Measurements from ENCODE around the gene NOXO1. TPM values are rescaled to one million over a fixed set of nuclear protein-coding genes. Genes with fewer than 3 reads are reported as not detected.

Gene NOXO1
- total RNA-seq, 1 donor from 2014 or later, result 0.37 TPM

DNA sequence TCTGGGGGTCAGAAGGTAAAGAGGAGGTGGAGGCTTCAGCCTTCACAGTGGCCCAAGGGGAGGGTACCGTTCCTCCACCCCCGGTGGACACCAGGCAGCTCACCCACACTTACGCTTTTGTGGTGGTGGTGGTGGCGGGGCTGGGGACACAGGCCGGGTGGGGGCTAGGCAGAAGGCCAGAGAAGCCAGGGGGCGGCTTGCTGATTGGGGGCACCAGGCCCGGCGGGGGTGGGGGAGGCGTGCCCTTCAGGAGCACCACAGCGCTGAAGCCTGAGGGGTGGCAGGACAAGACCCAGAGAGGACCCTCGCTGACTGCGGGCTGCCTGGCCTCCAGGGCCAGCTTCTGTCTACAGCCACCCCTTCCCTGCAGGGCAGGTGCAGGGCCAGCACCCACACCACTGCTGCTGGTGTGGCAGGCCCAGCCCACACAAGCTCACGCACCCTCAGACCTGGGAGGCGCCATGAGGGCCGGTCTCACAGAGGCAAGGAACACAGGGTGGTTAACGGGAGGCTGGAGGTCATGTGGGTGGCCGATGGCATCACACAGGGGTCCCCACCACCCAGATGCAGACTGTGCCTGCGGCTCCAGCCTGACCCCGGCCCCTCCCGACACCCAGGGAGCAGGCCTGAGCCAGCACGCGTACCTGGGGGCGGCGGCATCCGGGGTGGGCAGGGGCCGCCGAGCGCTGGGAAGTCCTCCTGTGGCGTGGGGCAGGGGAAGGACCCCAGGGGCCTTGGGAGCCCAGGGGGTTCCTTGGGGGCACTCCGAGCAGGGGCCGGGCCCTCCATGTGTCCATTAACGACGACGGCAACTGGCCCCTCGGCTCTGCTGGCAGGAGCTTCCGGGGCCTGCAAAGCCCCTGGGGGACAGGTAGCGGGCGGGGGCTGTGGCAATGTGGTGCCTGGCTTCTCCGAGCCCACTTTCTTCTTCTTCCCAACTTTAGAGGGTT lies 17.9 kb upstream of the NOXO1 start:
- intact Hi-C loops (cut with micrococcal nuclease), result loop anchor here (10.0 kb wide), 1 partner anchor 536 kb away; the partner anchor contains the start of genes CEMP1 and PDPK1

DNA sequence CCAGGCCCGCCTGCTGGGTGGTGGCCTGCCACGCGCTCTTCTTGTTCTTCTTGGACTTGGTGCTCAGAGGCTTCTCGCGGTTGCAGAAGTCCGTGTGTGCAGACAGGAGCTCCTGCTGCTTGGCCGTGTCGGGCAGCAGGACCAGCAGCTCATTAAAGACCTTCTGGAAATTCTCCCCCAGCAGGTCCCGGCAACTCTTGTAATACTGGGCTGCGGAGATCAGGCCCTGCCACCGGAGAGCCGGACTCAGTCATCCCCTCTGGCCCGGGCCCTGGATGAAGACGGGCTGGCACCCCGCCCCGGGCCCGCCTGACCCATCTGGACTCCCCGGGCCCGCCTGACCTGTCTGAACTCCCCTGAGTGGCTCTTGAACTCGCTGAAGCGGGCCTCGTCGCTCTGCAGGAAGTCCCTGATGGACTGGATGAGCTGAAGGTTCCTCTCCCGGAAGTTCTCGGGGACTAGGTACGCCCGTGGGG lies 17.1 kb upstream of the NOXO1 start:
- intact Hi-C loops (cut with micrococcal nuclease), result loop anchor here (10.0 kb wide), 1 partner anchor 536 kb away; the partner anchor contains the start of genes CEMP1 and PDPK1

DNA sequence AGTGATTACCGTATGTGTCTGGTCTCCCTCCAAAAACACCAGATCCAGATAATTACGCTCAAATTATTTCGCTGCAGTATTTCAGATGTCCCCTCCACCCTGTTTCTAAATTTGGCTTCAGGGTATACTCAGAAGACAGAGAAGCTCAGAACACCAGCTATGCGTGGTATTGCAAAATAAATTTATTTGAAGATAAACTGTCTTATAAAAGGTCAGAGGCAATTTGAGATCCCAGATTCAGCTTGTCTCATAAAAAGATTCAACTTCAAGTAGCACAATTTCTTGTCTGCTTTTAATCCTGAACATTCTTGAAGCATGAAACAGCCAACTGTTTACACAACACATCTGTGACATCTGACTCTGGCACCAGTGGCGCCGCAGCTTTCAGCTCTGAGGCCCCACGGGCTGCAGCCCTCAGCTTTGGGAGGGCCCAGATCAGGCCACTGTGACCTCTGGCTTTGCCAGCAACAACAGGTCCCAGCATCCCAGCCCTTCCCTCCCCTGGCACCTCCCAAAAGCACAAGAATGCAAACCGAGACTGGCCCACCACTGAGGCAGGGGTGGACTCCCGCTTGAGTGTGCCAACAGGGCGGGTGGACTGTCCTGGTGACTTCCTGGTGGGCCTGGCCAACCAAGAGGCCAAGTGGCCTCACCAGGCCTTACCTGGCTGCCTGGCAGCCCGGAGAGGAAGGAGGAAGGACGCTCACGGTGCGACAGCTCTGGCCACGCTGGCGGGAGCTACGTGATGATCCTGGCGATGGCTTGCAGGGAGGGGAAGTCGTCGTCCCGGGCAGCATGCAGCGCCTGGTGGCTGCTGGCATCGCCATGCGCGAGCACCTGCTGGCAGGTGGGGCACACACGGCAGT lies 16.5 kb upstream of the NOXO1 start:
- intact Hi-C loops (cut with micrococcal nuclease), result loop anchor here (10.0 kb wide), 1 partner anchor 537 kb away; the partner anchor contains the start of genes CEMP1 and PDPK1

DNA sequence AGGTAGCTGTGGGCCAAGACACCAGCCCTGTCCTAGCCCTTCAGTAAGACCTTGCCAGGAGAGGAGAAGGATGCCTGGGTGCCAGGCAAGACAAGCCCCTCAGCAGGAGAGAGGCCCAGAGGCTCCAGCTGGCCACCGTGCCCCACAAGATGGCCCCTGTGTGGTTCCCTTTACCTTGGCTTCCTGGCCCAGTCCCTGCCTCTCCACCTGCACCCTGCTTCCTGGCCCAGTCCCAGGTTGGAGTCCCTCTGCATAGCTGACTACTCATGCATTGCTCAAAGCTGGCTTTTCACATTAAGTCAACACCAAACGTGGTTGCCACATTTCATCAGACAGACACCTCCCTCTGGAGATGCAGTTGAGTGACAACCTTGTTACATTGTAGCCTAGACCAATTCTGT lies 12.5 kb upstream of the NOXO1 start:
- intact Hi-C loops (cut with micrococcal nuclease), result loop anchor here (5.0 to 10.0 kb wide), 2 partner anchors 229 to 541 kb away; partner anchors contain the start of genes CEMP1, E4F1 and PDPK1

DNA sequence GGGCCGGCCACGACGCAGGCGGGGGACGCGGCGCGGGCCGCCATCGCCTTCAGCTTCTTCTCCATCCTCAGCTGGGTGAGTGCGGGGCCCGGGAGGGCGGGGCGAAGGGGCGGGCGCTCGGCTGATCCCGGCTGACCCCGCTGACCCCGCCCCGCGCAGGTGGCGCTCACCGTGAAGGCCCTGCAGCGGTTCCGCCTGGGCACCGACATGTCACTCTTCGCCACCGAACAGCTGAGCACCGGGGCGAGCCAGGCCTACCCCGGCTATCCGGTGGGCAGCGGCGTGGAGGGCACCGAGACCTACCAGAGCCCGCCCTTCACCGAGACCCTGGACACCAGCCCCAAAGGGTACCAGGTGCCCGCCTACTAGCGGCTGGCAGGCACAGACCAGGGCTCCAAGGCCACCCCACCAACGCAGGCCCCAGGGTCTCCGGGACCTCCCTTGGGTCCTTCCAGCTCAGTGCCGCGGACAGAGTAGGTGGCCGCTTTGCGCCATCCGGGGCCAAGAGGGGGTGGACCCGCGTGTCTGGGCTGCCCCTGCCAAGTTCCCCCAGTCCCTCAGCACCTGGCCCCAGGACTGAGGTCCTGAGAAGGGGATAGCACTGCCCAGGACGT lies 11.5 kb upstream of the NOXO1 start:
- intact Hi-C loops (cut with micrococcal nuclease), result loop anchor here (1.0 to 10.0 kb wide), 7 partner anchors 9 to 542 kb away; partner anchors contain the start of genes CEMP1, E4F1, GFER and MLST8

DNA sequence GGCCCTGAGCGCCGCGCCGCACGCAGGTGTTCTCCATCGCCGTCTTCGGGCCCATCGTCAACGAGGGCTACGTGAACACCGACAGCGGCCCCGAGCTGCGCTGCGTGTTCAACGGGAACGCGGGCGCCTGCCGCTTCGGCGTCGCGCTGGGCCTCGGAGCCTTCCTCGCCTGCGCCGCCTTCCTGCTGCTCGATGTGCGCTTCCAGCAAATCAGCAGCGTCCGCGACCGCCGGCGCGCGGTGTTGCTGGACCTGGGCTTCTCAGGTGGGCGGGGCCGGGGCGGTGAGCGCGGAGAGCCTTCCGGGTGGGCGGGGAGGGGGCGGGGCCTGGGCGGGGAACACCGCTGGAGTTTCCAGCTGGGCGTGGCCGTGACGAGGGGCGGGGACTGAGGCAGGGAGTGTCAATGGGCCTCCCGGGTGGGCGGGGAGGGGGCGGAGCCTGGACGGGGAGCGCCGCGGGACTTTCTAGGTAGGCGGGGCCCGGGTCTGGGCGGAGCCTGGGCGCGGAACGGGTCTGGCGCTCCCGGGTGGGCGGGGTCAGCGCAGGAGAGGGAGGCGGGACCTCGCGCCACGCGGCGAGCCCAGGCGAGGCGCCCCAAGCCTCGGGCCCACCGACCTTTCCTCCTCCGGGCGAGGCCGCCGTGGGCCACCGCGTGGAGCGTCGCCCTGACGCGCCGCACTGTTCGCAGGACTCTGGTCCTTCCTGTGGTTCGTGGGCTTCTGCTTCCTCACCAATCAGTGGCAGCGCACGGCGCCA lies 10.9 kb upstream of the NOXO1 start:
- intact Hi-C loops (cut with micrococcal nuclease), result loop anchor here (1.0 to 10.0 kb wide), 8 partner anchors 8 to 543 kb away; partner anchors contain the start of genes CEMP1, E4F1, GFER and MLST8

DNA sequence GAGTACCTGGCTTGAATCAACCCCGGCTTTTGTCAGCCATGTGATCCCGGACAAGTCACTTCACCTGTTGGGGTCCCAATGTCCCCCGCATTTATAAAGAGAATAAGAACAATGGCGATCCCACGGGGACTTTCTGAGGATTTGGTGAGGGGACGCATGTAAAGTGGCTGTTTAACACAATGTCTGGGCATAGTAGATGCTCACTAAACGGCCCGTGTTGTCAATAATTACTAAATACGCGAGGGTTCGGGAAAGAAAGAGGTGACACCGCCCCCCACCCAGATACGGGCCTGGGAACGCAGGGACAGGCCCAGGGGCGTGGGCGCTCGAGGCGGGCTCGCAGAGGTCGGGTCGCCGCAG lies 10.3 kb upstream of the NOXO1 start:
- intact Hi-C loops (cut with micrococcal nuclease), result loop anchor here (1.0 to 10.0 kb wide), 3 partner anchors 48 to 543 kb away; partner anchors contain the start of genes CEMP1, E4F1, MSRB1 and PDPK1

DNA sequence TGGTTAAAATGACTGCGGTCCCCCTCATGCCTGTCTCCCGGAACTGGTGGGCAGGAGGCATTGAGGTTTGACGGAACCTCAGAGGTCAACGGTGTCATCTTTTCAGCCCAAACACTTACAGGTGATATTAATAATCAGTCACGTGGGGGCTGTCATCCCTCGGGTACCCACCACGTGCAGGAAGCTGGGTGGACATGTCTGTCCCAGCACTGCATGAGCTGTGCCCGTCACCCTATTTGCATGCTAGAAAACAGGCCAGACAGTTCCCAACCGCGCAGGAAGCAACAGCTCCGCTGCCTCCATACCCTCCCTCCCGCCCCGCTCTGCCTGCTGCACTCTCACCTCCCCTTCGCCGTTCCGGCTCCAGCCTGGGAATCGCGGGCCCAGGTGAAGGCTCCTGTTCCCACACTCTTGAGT lies 9.9 kb upstream of the NOXO1 start:
- intact Hi-C loops (cut with micrococcal nuclease), result loop anchor here (1.0 to 10.0 kb wide), 3 partner anchors 48 to 544 kb away; partner anchors contain the start of genes CEMP1, E4F1, MSRB1 and PDPK1

DNA sequence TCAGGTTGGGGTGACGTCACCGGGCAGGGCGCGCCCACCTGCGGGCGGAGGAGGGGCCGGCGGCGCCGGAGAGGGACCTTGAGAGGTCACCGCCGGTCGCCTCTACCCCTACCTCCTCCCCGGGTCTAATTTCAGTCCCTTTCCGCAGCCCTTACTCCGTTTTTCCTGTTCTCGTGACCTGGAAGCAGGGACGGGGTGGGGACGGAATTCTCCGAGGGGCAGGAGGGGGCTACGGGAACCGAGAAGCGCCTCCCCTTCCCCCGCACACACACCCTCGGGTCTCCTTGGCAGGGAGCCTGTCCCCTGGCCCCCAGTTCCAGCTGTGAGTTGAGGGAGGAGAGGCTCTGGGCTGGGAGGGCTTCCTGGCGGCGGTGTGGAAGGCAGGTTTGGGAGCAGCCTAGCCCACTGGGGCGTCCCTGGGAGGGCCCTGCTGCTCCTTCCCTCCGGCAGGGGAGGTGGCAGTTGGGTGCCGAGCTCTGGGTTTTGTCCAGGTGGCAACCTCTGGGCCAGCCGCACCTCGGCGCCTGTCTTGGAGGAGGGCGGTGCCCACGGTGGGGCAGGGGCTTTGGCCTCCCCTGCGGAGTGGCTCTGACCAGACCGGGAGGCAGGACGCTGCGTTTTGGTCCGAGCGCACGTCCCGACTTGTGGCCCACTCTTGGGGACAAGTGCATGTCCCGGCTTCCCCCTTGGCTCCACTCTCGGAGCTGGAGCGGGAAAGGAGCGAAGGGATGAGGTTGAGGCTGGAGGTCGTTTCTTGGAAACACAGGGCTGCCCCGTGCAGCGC lies 9.3 kb upstream of the NOXO1 start:
- intact Hi-C loops (cut with micrococcal nuclease), result loop anchor here (1.0 to 10.0 kb wide), 3 partner anchors 47 to 544 kb away; partner anchors contain the start of genes CEMP1, E4F1, MSRB1 and PDPK1

DNA sequence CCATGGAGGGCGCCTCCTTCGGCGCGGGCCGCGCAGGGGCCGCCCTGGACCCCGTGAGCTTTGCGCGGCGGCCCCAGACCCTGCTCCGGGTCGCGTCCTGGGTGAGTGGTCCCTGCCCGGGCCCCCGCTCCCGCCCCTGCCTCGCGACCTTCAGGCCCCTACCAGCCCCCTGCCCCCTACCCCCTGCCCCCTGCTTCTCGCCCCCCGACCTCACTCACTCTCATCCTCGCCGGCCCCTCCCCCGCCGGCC lies 8.8 kb upstream of the NOXO1 start:
- intact Hi-C loops (cut with micrococcal nuclease), result loop anchor here (5.0 to 10.0 kb wide), 2 partner anchors 232 to 545 kb away; partner anchors contain the start of genes CEMP1, E4F1 and PDPK1

DNA sequence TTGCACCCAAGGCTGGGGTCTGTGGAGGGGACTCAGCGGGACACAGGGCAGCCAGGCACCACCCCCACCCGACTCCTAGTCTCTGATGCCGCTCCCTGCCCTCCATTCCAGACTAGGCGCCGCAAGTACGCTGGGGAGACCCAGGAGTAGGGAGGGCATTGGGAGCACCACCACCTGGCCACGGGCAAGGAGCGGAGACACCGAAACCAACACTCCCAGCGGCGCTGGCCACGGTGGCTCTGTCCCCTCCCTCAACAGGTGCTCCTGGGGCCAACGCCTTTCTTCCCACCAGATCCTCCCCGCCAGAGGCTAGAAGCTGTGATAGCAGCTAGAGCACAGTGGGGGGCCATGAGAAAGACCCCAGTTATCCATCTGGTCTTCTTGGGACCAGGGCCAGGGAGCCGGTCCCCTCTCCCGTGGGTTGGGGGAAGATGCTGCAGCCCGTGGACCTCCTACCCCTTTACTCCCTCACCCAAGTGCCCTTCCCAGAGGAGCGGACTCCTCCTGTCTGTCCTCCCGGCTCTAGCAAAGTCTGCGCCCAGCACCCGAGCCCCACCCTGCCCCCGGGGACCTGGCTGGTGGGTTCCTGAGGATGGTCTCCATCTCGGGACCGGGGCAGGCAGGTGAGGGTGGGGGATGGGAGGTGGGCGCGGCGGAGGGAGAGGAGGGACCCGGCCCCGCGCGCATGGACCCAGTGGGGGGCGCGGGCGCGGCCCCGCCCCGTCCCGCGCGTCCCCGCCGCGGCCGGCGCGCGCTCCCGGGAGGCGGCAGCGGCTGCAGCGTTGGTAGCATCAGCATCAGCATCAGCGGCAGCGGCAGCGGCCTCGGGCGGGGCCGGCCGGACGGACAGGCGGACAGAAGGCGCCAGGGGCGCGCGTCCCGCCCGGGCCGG lies 8.2 kb upstream of the NOXO1 start, which contains the start of gene SYNGR3:
Gene SYNGR3 (plus strand): TSS at position 762 of the 892 bp plus-strand sequence. CDS start 133 bp downstream, outside the sequence.
- intact Hi-C loops (cut with micrococcal nuclease), result loop anchor here (5.0 to 10.0 kb wide), 2 partner anchors 233 to 545 kb away; partner anchors contain the start of genes CEMP1, E4F1 and PDPK1

DNA sequence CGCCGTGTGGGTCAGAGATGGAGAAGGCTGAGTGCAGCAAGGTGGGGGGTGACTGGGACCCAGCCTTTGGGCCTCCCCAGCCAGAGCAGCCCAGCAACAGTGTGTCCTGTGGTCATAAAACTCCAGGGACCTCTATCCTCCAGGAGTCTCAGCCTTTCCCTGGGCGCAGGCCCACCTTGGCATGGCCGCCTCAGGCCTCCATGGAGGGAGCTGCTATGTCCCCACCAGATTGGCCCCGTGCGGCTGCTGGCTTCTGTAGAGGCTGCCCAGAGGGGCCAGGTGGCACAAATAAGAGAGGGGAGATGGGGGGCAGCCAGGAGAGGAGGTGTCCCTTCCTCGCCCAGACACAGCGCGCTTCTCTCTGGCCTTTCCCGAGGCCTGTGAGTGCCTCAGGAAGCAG lies 5.9 kb upstream of the NOXO1 start:
- intact Hi-C loops (cut with micrococcal nuclease), result no loop called here

DNA sequence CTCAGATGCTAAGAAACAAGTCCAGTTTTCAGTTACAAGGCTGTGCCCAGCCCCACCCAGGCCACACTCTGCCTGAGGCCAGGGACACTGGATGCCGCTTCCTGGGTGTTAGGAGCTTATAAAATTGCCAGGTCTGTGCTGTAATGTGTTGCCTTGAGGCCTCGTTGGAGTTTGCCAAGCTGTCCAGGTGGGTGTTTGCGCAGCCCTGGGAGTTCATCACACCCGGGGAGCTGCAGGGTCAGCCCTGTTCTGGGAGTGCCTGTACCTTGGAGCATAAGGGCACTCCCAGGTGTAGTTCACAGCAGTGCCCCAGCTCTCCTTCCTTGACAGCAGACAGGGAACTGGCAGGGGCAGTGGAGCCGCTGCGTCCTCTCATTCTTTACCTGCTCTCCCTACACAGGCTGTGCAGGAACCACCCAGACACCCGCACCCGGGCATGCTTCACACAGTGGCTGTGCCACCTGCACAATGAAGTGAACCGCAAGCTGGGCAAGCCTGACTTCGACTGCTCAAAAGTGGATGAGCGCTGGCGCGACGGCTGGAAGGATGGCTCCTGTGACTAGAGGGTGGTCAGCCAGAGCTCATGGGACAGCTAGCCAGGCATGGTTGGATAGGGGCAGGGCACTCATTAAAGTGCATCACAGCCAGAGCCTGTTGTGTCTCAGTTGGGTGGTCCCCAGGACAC lies 4.3 kb upstream of the NOXO1 start:
- intact Hi-C loops (cut with micrococcal nuclease), result loop anchor here (2.0 kb wide), 1 partner anchor 23 kb away; the partner anchor contains the start of gene ZNF598

DNA sequence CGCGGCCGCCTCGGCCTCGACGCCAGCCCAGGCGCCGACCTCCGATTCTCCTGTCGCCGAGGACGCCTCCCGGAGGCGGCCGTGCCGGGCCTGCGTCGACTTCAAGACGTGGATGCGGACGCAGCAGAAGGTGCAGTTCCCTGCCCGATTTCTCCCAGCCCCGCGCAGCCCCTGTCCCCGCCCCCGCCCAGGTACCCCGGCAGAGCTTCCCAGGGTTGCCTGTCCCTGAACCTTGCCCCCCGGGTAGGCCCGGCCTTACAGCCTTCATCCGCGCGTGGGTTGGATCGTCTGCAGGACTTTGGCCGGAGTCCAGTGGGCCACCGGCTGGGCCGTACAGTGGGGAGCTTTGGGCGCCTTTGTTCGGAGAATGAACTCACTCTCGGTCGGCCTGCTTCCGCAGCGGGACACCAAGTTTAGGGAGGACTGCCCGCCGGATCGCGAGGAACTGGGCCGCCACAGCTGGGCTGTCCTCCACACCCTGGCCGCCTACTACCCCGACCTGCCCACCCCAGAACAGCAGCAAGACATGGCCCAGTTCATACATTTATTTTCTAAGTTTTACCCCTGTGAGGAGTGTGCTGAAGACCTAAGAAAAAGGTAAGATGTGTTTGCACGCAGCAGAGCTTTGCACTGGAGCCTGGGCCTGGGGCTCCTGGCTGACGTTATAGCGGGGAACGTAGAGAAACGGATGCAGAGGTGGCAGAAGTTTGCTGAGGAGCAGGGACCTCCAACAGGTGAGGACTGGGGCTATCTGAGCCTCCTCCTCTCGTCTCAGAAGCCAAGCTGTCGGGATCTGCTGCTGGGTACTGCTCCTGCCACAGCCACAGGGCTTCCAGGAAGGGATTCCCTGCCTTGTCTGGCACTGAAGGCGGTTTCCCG lies 3.3 kb upstream of the NOXO1 start:
- intact Hi-C loops (cut with micrococcal nuclease), result loop anchor here (1.0 to 2.0 kb wide), 3 partner anchors 8 to 24 kb away; partner anchors contain the start of genes TBL3 and ZNF598

DNA sequence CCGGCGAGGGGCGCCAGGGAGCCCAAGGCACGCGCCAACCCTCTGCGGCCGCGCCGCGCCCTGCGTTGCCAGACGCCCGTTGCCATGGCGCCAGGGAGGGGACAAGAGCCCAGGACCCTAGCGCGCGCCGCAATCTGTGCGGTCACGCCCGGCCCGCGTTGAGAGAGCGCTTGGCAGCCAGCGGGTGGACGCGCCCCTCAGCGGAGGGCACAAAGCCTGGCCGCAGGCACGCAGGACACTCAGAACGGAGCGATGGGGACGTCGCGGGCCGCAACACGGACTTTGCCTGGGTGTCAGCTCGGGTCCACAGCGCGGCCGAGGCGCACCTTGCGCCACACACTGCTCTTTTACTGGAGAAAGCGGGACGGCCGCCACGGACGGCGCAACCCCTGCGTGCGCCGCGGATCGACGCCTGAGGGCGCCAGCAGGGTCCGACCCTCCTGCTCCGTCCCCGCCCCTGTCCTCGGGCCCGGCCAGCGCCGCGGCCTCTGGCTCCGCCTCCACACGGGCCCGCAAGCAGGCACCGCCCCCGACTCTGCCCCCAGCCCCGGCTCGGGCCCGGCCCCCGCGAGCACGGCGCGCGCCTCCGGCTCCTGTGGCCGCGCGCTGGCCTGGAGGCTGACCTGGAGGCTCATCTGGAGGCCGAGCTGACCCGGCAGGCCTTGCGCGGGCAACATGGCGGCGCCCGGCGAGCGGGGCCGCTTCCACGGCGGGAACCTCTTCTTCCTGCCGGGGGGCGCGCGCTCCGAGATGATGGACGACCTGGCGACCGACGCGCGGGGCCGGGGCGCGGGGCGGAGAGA lies 2.5 kb upstream of the NOXO1 start, which contains the start of gene GFER:
Gene GFER (plus strand): TSS at position 650 of the 803 bp plus-strand sequence. CDS start 26 bp downstream, at position 676.
- intact Hi-C loops (cut with micrococcal nuclease), result loop anchor here (1.0 to 2.0 kb wide), 3 partner anchors 9 to 25 kb away; partner anchors contain the start of genes TBL3 and ZNF598
